ENCODE measurements around the gene CD7.

CD7 gene

DNA sequence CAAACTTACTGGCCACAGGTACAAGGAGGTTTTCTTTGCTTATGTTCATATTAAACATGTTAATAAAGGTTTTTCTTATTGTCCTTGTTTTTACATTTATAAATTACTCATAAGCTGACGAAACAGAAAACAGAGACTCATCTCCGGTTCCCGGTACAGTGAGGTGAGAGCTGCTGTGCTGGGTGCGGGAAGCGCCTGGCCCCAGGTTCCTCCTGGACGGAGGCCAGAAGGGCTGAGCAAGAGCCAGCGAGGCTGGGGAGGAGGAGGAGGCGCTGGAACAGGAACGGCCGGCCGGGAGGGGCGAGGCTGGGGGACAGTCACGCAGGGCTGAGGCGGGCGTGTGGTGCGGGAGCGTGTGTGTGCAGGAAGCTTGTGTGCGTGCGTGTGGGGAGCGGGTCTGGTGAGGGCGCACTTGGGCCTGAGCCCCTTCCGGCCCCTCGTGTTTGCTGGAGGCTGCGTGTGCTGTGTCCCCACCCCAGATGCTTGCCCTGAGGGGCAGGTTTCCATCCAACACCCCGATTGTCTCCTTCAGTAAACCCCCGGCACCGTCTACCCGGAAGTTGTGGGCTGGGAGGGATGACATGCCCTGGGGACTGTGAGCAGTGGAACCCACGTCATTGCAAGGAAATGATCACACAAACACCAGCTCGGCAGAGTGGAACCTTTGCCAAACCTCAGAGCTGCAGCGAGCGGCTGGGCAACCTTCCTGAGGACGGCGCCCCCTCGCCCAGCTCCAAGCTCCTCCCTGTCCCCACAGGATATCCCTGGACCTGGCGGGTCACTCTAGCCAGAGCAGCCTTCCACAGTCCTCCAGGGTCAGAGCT, 19.5 kb downstream of the CD7 start:
- DNase-seq = peak; percentile 49

DNA sequence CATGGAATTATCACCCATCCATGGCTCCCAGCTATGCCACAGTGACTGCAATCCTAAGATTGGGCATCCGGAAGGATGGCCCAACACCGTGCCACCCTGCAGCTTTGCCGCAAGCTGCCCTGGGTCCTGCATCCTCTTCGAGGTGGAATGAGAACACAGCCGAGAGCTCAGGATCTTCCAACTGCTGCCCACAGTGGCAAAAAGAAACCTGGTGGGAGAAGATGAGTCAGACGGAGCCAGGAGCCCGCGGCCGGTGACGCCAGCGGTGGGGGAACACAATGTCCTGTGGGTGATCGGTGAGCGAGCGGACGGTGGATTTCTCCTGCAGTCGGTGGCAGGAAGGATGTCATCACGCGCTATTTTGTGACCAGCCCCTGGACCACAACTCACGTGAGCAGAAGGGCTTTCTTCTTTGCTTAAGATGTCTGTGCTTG, 20.1 kb downstream of the CD7 start:
- DNase-seq = no peak

DNA sequence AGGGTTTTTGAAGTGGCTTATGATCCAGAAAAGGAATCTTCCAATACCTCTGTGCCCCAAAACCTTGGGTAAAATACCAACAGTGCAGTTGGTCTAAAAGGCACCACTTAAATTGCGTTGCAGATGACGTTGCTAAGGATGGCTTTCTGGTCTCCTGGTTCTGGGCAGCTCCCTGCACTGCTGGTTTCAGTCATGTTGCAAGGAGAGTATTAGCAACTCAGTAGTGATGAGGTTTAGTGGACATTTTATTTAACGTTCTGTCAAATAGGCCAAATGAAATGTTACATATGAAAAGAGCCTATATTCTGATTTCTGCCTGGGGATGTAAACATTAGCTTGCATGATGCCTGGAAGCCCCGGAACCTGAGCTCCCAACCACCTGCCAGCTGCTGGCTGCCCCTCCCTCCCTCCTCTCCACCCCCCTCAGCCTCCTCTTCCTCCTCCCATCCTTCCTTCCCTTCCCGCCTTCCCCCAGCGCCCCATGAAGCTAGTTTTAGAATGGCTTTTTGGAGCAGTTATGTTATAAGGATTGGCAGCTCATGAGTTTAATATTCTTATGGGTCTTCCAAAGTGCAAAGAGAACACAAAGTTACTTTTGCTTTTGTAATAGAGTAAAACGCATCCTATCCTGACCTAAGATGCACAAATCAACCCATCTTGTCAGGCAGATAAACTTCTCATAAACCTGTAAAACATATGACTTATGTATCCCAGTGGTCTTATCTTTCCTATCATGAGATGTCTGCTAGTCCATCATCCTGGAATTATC, 20.7 kb downstream of the CD7 start:
- no peak for DNase-seq

DNA sequence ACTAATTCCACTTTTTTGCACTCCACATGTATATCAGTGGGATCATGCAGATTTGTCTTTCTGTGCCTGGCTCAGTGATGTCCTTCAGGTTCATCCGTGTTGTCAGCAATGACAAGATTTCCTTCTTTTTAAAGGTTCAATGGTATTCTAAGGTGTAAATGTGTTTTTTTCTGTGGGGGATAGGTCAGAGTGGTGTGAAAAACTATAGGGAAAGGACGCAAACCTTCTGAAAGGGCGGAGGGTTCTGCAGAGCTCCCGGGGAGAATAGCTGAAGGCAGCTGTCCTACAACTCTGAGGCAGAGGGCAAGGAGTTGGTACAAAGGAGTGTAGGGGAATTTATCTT, 22.0 kb downstream of the CD7 start:
- no peak for DNase-seq

DNA sequence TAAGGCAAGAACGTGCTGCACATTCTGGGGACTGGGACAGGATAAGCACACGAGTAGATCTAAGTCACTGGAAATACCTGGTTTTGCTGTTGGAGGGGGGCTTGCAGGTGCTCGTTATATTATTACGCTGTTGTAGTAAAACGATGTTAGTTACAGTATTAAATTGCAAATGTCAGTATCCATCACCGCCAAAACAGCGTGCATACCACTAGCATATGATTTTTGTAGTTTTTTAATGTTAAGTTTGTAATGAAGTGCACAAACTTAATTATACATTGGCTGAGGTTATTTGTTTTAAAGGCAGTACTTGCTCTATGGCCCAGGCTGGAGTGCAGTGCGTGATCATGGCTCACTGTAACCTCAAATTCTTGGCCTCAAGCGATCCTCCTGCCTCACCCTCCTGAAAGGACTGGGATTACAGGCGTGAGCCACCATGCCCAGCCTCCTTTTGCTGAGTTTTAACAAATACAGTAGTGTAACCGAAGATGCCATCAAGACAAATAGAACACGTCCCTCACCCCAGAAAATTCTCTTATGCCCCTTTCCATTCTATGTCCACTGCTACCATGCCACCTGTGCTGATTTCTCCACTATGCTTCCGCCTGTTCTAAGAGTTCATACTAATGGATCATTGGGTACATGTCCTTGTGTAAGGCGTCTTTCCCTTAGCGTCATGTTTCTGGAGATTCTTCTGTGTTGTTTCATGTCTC, 23.2 kb downstream of the CD7 start:
- DNase-seq = no peak

DNA sequence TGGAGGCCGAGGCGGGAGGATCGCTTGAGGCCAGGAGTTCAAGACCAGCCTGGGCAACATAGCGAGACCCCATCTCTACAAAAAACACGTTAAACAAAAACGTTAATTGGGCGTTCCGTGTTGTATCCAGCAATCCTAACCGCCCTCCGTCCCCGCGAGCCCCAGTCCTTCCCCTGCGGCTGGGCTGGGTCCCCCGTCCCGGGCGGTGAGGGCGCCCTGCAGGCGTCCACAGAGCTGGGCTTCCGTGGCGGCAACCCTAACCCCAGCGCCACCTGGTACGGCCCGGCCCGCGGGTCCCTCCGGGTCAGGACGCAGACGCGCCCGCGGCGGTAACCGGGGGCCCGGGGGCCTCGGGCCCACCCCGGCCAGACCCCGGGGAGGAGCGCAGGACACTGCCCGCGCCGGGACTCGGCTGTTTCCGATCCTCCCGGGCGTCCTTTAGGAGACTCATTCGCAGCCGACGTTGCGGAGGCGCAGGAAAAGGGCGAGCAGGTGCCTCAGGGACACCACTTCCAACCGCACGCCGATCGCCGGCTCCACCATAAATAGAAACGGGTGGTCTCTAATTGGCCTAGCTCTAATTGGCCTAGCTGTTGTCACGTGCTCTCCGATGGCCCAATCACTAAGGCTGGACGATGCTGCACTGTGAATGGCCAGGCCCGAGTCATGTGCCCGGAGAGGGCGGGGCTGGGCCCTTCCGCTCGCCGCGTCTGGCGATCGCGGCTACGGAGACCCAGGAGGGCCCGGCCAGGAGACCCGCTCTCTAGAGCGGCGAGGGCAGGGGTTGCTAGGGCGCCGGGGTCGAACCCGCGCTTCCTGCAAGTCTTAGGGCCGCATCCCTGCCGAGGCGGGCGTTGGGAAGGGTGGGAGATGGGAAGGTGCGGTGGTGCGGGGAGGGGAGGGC, 24.9 kb downstream of the CD7 start:
- peak; percentile 98 for DNase-seq

DNA sequence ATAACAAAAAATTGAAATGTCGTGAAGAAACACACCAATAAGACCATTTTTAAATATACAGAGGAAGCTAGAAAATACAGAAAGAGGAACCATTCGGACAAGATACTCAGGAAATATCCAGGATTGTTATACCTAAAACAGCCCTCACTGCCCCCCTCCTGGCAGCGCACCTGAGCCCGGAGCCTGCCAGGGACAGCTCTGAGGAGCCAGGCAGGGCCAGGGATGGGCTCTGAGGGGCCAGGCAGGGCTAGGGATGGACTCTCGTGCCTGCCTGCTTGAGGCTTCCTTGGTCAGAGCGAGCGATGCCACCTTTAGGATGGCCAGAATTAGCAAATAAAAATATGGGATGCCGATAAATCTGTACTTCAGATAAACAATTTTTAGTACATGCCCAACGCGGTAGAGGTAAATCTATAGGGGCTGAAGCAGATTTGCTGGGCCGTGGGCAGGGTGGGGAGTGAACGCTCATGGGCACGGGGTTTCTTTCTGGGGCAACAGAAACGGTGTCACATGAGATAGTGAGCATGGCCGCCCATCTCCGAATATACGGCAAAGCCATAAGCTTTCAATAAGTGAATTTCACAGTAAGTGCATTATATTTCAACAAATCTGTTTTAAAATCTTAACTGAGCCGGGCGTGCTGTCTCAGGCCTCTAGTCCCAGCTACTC, 25.7 kb downstream of the CD7 start:
- DNase-seq = no peak

DNA sequence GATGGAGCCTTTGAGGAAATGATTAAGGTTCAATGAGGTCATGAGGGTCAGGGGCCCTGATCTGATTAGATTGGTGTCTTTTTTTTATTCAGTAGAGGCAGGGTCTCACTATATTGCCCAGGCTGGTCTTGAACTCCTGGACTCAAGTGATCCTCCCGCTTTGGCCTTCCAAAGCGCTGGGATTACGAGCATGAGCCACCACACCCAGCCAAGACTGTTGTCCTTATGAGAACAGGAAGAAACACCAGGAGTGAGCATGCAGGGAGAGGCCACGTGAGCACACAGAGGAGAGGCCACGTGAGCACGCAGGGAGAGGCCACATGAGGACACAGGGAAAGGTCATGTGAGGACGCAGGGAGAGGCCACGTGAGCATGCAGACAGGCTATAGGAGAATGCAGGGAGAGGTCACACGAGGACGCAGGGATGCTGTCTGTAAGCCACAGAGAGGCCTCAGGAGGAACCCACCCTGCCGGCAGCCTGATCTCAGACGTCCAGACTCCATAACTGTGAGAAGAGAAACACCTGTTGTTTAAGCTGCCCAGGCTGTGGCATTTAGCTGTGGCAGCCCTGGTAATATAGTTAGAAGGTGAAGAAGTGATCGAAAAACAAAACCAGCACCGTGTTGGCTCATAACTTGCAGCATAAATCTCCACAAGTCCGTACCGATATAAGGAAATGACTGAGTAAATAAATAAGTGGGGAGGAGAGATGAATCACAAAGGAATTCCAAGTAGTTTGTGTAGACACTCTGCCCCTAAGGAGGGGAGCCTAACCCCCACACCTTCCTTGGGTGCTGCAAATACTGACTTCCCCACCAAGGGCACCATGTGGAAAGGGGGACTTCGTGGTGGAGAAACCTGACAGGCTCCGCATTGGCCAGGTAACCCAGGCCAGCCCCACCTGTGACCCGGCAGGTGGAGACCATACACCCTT, 29.3 kb downstream of the CD7 start:
- DNase-seq = no peak

DNA sequence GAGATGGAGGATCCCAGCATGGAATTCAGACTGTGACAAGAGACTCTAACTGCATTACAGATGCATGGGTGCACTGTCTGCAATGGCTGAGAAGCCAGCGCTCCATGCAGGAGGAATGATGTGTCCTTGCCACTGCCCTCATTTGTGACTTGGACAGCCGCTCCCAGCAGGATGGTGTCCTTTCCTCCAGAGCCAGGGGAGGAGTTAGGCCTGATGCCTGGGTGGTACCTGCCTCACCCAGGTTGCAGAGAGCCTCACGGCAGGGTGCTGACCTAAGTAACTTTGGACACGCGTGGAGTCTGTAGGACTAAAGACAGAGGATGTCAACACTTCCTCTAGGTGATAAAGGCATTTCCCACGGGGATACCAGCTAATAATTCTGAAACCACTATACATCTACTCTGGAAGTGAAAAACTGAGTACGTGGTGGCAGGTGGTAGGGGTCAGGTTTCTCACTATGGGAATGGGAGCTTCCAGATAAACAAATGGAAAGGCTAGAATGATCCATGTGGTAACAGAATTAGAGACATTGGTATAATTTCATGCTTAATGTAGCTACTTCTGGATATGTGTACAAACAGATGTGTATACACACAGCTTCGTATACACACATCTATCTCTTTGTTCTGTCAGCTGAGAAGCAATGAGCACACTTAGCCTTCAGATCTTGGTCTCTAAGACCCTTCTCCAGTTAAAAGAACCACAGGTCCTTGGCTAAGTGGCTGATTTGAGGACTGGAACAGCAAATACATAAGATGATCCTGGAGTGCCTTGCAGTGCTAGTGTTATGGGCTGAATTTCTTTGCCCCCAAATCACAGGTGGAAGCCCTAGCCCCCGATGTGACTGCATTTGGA, 30.2 kb downstream of the CD7 start:
- no peak for DNase-seq

DNA sequence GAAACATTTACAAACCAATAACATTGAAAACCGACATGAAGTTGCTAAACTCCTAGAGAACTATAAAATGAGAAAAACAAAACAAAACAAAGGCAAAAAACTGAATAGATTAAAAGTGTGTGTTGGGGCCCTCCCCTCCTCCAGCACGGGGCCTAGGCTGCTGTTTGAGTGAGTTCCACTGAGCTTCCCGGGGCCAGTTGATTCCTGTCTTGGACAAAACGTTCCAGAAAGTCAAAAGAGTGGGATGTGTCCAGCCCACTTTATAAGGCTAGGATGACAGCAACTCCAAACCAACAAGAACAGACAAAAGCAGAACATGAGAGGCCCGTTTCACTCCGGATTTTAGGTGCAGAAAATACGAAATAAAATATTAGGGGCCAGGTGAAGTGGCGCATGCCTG, 32.3 kb downstream of the CD7 start:
- no peak for DNase-seq

DNA sequence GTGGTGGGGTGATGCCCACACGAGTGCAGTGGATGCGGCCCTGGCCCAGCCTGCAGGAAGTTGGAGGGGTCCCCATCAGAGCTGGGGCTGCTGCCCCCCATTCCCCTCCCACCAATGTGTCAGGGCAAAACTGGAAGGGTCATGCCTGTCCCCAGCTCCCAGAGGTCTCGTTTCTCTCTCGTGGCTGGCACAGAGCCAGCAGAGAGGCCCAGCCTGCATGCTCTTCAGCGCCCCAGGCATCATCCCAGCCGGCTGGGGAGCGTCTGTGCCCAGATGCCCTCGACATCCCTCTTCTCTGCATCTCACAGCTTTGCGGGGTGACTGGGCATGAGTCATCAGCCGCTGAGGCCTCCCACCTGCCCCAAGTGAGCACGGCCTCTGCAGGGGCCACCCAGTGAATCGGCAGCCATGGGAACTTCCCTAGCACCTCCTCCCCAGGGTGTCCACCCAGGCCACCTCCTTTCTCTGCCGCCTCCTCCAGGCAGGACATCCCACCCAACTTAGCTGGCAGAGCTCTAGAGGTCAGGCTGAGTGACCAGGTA, 34.1 kb downstream of the CD7 start:
- no peak for DNase-seq

DNA sequence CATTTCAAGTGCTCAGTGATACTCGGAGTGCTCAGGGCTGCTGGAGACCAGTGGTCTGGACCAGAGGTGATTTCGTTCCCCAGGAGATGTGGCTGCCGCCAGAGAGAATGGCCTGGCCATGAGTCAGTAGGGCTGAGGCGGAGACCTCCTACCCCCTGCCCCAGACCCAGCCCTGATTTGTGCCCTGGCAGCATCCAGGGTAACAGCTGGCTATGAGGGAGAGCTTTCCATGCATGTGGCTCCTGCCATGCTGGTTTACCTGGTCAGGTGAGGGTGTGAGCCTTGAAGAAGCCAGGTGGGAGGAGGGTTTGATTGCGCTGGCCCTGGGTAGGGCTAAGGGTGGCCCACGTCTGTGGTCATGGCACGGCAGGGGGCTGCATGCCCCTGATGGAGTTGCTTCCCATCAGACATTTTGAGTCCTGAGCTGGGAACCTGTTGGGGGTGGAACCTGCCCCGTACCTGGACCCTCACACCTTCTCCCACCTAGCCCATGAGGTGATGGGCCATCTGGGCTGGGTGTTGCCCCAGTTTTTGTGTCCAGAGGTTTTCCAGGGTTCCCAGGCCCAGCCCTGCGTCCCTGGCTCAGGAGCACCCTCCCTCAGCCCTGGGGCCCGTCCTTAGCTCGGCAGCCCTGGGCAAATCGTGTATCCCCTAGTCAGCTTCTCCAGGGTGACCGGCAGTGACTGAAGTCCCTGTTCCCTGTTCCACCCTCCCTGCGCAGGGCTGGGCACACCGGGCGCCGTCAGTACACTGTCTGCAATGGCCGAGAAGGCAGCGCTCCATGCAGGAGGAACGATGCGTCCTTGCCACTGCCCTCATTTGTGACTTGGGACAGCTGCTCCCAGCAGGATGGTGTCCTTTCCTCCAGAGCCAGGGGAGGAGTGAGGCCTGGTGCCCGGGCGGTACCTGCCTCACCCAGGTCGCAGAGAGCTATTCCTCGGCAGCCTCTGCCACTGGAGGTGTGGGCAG, 34.9 kb downstream of the CD7 start:
- DNase-seq = no peak

DNA sequence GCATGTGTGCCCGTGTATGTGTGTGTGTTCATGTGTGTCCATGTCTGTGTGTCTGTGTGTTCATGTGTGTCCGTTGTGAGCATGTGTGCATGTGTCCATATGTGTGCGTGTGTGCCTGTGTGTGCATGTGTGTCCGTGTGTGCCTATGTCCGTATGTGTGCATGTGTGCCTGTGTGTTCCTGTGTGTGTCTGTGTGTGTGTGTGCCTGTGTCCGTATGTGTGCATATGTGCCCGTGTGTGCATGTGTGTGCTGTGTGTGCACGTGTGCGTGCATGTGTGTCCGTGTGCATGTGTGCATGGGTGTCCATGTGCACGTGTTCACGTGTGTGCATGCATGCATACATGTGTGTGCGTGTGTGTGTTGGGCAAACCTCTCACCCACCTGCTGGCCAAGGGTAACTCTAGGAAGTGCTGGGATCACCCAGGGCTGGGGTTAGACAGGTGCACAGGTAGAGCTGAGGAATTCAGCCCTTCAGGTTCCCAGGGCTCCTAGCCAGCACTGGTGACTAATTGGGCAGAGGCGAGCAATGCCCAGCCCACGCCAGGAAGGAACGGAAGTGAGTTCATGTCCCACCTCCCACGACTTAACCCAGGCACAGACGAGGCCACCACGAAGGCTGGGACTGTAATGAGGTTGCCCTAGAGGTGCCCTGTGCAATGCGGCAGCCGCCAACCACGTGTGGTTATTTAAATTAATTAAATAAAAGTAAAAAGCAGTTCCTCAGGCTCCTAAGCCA, 35.7 kb downstream of the CD7 start:
- DNase-seq = no peak

DNA sequence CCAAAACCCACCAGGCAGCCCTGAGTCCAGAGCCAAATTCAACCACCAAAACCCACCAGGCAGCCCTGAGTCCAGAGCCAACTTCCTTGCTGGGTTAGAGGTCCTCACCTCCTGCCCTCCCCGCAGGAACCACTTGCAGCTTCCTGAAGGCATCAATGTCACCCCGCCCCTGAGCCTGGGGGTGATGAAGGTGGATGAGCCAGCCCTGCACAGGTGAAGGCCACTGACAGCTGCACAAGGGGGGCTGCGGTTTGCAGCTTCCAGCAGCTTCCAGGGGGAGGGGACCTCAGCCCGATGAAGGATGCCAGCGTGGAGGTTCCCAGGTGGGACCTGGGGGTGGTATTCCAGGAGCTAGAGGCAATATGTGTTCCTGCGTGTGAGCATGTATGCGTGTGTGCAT, 36.3 kb downstream of the CD7 start:
- DNase-seq = no peak

DNA sequence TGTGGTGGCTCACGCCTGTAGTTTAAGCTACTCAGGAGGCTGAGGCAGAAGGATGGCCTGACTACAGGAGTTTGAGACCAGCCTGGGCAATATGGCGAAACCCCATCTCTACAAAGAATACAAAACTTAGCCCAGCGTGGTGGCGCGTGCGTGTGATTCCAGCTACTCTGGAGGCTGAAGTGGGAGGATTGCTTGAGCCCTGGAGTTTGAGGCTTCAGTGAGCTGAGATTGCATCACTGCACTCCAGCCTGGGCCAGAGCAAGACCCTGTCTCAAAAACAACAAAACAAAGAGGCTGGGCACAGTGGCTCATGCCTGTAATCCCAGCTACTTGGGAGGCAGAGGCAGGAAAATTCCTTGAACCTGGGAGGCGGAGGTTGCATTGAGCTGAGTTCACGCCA, 36.9 kb downstream of the CD7 start:
- no peak for DNase-seq

DNA sequence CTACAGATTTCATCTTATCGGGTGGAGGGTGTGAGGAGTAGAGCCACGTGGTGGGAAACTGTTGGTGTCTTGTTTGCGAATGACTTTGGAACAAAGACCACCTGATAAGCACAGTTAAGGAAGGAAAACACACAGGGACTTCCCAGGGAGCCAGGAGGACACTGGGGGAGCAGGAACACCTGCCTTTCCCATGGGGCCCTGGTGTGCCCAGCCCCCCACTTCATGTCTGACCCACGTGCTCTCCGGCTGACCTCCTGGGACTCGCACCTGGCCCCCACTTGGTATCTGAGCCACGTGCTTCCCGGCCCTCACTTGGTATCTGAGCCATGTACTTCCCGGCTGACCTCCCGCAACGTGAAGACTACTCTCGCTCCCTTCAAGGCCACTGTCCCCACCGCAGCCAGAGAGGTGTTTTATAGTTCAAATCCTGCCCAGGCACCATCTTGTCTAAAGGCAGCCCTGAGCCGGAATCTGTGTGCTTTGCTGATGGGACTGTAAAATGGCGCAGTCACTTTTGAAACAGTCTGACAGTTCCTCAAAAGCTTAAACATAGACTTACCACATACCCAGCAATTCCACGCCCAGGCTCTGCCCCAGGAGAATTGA, 38.5 kb downstream of the CD7 start:
- DNase-seq = no peak

DNA sequence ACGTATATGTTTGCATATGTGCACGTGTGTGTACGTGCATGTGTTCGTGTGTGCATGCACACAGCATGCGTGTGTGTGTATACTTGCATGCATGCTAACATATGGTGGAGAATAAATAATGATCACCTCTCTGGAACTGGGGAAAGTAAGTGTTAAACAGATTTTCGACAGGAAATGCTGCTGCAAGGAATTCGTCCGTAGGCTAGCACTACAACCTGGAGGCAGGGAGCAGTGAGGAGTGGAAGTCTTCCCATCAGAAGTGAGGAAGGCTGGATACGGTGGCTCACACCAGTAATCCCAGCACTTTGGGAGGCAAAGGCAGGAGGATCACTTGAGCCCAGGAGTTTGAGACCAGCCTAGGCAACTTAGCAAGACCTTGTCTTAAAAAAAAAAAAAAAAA, 39.1 kb downstream of the CD7 start:
- no peak for DNase-seq
